Muscle layer of duodenum (tissue), 2 donors: ENCODE results near the gene NCKAP5.

Experiments used
- H3K27ac ChIP-seq: one replicate; pipeline ENCODE4 v1.7.0; 2013; ENCODE audit warnings: mild to moderate bottlenecking, low read length
- H3K27me3 ChIP-seq: one replicate; pipeline ENCODE4 v1.7.0; 2013; ENCODE audit warnings: low read depth, mild to moderate bottlenecking, control low read depth, low read length
- H3K36me3 ChIP-seq, 2 donors: one replicate each; pipeline ENCODE4 v1.7.0; 2013; ENCODE audit warnings: low read length in 2 of 2, control low read depth in 1 of 2, mild to moderate bottlenecking in 1 of 2; ENCODE audit not compliant: insufficient read depth in 2 of 2, control insufficient read depth in 1 of 2
- H3K4me1 ChIP-seq, 2 donors: one replicate each; pipeline ENCODE4 v1.7.0; 2013; ENCODE audit warnings: low read length in 2 of 2, mild to moderate bottlenecking in 2 of 2, control low read depth in 1 of 2, moderate library complexity in 1 of 2; ENCODE audit not compliant: insufficient read depth in 2 of 2, control insufficient read depth in 1 of 2
- H3K4me3 ChIP-seq, 2 donors: one replicate each; pipeline ENCODE4 v1.7.0; 2013; ENCODE audit warnings: low read length in 2 of 2, low read depth in 1 of 2, mild to moderate bottlenecking in 1 of 2
- H3K9me3 ChIP-seq, 2 donors: one replicate each; pipeline ENCODE4 v1.7.0; 2013; ENCODE audit warnings: low read length in 2 of 2, control low read depth in 1 of 2, mild to moderate bottlenecking in 1 of 2; ENCODE audit not compliant: control insufficient read depth in 1 of 2
- donor health status: healthy.

The NCKAP5 gene

DNA sequence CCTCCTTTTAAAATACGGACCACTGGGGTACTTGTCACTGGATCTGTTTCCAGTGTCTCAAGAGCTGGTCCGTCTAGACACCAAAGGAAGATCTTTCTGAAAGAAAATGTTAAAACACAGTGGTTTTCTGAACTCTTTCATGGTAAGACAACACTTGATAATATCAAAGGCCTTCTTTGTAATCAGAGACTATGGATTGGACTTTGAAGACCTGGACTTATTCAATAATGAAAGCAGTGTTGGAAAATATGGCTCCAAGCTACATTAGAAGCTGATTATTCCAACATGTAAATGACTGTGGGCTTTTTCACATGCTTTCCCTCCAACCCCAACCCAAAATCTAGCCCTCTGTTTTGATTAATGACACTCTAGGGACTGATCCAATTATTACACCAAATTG is 568.8 kb downstream of the NCKAP5 start:
- Histone ChIP-seq H3K4me1 (no peaks in the 10 kb centered on the region), H3K27me3 (no peaks in the 10 kb centered on the region), H3K36me3 (no peaks in the 10 kb centered on the region), H3K9me3 (peaks cover 0 to 7% of the 10 kb centered on the region in 2 donors), H3K27ac (no peak overlapping the region), H3K4me3 (no peak overlapping the region)

DNA sequence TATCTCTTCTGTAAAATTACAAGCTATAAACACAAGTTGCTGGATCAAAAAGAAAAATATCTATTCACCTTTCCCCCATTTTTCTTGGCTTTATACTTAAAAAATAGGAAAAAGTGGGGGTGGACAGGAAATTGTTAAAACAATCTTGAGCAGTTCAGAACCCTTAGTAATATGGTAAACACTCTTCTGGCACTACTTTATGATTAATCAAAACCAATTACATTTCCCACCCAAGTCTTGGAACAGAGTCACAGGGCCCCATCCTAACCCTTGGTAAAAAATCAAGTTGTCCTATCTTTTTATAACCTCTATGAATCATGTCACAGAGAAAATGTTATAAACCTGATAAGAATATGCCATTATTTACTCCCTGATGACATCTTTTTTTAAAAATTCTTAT is 570.0 kb downstream of the NCKAP5 start:
- Histone ChIP-seq H3K9me3 (no peaks in the 10 kb centered on the region), H3K27ac (no peak overlapping the region), H3K4me3 (no peak overlapping the region), H3K4me1 (no peaks in the 10 kb centered on the region), H3K36me3 (no peaks in the 10 kb centered on the region), H3K27me3 (no peaks in the 10 kb centered on the region)

DNA sequence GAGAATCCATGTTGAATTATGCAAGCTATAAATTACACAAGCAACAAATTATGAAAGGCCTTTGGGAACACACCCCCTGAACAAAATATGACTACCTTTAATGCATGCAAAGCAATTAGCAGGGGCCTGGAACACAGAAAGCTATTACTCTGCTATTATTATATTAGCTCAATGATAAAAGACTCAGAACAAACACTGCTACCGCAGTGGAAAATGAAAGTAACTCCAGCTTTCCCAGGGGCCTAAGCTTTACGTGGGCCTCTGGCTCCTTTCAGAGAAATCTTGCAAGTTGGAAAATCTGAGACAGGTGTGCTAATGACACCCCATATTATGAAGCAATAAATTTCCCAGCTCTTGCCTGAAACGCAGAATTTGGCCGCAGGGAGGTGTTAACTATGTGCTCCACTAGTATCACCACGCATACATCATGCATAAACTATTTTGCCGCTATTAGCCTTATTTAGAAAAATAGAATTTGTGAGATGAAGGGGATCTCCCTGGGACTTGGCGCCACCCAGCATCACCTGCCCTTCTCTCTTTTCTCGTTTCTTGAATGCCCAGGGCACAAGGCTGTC is 576.7 kb downstream of the NCKAP5 start:
- H3K36me3 ChIP-seq: no peaks in the 10 kb centered on the region
- no peaks in the 10 kb centered on the region for H3K9me3 ChIP-seq
- no peak overlapping the region for H3K4me3 ChIP-seq
- H3K4me1 ChIP-seq: no peaks in the 10 kb centered on the region
- H3K27me3 ChIP-seq: no peaks in the 10 kb centered on the region
- H3K27ac ChIP-seq: no peak overlapping the region

DNA sequence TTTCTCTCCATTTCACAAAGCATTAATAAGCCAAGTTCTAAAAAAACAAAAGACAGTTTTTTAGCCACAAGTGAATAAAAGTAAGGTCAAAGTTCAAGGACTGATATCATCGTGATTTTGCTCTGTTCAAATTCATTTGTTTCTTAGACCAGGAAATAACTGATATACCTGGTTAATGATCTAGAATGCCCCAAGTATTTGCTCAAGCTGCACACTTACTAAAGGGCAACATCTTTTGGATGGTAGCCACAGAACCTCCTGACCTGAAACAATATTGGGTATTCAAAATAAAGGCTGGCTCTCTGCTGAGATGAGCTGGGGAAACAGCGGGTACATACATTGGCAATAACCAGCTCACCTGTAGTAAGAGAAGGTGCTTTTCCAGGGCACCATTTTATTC is 583.5 kb downstream of the NCKAP5 start:
- Histone ChIP-seq H3K27me3 (no peaks in the 10 kb centered on the region), H3K9me3 (no peaks in the 10 kb centered on the region), H3K27ac (no peak overlapping the region), H3K4me1 (no peaks in the 10 kb centered on the region), H3K4me3 (no peak overlapping the region), H3K36me3 (no peaks in the 10 kb centered on the region)

DNA sequence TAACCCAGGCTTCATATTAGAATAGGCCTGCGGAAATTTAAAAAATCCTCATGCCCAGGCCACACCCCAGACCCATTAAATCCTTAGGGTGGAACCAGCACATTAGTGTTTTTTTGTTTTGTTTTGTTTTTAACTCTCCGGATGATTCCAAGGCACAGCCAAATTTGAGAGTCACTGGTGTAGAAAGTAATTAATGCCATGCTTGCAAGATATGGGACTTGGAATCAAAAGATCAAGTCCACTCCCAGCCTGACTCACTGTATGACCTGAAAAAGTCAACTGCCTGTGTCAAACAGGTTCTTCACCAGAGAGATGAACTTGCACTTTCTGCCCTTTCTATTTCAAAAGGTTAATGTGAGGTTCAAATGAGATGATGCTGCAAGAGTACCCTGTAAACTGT is 588.0 kb downstream of the NCKAP5 start:
- no peaks in the 10 kb centered on the region for H3K27me3 ChIP-seq
- H3K4me3 ChIP-seq: no peak overlapping the region
- H3K4me1 ChIP-seq: no peaks in the 10 kb centered on the region
- H3K36me3 ChIP-seq: no peaks in the 10 kb centered on the region
- no peaks in the 10 kb centered on the region for H3K9me3 ChIP-seq
- H3K27ac ChIP-seq: no peak overlapping the region

DNA sequence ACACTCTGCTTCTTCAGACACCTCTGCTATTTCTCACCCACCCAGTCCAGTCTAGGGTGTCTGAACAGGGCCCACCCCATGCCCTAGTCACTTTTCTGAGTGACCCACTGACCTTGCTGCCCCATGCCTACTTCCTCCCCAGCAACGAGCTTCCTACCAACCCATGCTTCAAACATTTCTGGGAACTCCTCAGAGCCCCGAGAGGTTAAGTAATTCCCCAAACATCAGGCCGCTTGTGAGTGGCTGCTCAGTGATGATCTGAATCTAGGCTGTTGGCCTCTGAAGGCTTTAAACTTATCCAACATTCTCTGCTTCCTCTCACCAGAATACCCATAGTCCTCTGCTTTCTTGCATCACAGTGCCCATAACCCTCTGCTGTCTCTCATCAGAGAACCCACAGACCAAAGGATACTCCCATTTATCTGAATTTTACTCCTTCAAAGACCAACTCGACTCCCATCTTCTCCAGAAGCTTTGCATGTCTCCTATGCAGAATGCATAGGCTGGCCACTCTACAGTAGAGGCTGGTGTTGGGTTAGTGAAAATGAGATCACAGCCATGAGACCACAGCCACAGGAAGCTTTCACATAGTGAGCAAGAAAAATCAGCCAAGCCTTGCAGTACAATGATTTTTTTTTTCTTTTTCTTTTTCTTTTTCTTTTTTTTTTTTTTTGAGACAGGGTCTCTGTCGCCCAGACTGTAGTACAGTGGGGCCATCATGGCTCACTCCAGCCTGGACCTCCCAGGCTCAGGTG is 588.7 kb downstream of the NCKAP5 start:
- H3K36me3 ChIP-seq: no peaks in the 10 kb centered on the region
- no peaks in the 10 kb centered on the region for H3K9me3 ChIP-seq
- no peak overlapping the region for H3K4me3 ChIP-seq
- no peaks in the 10 kb centered on the region for H3K27me3 ChIP-seq
- no peaks in the 10 kb centered on the region for H3K4me1 ChIP-seq
- H3K27ac ChIP-seq: no peak overlapping the region

DNA sequence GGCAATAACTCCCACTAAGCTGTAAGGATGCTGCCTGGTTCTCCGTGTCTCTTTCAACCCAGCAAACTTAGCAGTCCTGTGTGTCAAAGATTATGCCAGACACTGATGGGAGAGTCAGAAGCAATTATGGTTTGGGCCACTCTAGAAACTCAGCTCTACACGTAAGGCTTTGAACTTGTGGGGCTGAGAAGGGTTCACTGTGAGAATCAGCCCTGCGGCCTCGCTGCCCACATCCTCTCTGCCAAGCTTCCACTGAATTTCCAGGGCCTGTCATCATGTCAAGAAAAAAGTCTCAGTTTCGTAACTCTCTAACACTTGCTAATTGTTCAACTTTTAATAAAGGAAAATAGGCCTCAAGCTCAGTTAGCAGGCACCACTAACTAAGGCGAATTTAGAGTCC is 589.4 kb downstream of the NCKAP5 start:
- Histone ChIP-seq H3K9me3 (no peaks in the 10 kb centered on the region), H3K4me3 (no peak overlapping the region), H3K27ac (no peak overlapping the region), H3K27me3 (no peaks in the 10 kb centered on the region), H3K36me3 (no peaks in the 10 kb centered on the region), H3K4me1 (no peaks in the 10 kb centered on the region)

DNA sequence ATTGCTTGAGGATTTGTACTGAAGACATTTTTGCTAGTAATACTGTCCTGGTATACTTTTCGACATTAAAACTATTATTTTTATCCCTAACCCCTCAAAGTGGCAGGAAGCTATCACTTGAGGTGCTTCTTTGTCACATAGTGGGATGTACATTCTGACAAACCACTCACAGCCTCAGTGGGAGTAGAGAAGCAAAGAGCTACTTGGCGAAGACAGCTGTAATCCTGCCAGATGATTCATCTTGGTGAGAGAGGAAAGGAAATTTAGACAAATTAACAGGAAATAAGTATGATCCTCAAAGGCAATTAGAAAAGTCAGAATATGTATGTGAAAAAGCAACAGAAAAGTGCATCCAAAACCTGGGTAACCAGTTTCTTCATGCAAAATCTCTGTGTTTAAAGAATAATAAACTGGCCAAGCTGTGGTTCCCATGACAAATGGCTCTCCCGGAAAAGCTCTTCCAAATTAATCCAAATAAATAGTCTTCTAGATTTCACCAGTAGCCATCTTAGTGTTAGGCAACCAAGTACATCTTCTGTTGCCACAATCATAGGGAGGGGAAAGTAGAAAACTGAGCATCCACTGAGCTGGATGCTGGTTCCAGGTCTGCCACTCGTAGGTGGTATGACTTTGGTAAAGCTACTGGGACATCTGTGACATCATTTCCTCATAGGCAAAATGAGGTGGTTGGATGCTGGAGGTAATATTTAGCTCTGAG is 590.3 kb downstream of the NCKAP5 start:
- Histone ChIP-seq H3K27ac (no peak overlapping the region), H3K4me1 (no peaks in the 10 kb centered on the region), H3K4me3 (no peak overlapping the region), H3K36me3 (no peaks in the 10 kb centered on the region), H3K27me3 (no peaks in the 10 kb centered on the region), H3K9me3 (no peaks in the 10 kb centered on the region)

DNA sequence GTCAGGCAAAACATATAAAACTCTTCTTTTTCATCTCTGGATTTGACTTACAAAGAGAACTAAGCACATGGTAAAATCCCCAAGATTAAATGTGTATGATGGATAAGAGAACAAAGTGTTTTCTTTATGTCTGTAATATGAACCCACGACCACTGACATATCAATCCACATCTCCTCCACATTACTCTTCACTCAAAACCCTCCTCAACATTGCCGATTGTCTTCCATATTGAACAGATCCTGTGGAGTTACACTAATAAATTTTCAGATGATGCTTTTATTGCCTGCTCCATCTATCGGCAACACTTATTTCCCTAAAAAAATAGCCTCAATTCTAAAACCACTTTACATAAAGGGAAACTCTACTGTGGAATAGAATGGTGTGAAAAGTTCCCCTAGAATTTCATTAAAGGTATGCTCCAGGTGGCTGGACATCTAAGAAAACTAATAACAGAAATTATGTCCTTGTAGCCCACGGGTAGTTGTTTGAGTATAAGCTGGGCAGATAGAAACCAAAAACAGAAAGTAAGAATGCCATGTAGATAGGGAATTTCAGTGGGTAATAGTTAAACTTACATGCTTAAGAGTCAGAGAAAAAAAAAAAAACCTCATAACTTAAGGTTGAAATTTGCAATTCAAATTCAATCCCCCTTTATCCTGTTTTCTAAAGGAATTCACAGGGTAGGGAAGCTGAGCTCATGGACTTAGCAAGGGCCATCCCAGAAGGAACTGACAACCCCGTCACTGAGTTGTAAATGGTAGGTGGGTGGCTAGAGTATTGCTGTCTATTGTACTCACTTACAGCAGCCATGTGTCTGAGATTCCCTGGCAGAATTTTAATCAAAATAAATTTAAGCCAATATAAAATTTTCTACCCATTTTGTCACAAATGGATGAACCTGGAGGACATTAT is 592.8 kb downstream of the NCKAP5 start:
- Histone ChIP-seq H3K4me3 (no peak overlapping the region), H3K9me3 (no peaks in the 10 kb centered on the region), H3K36me3 (no peaks in the 10 kb centered on the region), H3K27ac (no peak overlapping the region), H3K27me3 (no peaks in the 10 kb centered on the region), H3K4me1 (no peaks in the 10 kb centered on the region)

DNA sequence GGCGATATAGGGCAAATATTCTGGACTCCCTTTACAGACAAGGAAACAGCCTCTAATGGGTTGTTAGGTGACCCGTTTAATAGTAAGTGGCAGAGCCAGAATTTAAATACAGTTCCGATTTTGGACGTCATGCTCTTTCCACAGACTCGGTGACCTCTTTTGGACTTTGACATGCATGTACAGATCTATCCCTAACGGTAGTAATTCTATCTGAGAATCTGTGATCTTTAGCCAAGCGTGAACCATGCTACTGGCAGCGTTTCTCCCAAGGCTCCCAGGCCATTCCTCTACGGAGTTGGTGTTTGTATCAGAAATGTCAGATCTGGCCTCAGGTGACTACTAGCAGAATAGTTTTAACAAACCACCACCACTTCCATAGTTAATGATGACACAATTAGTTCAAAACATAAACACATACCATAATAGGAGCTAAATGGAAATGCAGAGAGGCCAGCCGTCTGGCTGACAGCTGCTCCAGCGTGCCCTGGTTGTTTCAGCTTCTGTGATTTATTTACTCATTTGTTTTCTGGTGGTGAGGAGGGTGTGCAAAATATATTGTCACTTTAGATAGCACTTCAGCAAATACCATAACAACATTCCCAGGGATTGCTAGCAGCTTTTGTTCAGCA is 593.7 kb downstream of the NCKAP5 start:
- no peaks in the 10 kb centered on the region for H3K9me3 ChIP-seq
- H3K36me3 ChIP-seq: no peaks in the 10 kb centered on the region
- H3K27ac ChIP-seq: no peak overlapping the region
- H3K4me3 ChIP-seq: no peak overlapping the region
- H3K27me3 ChIP-seq: no peaks in the 10 kb centered on the region
- no peaks in the 10 kb centered on the region for H3K4me1 ChIP-seq
